Hepatocyte (in vitro differentiated cells): ENCODE measurements around the gene ATG10.

Experiments used
- EZH2 ChIP-seq: fragments of 200-600 bp; sonication (generic); IDR thresholded peaks from 2 replicates; pipeline ENCODE4 v1.6.1; 2016; ENCODE audit warnings: antibody characterized with exemption, mild to moderate bottlenecking, borderline replicate concordance
- EZH2phosphoT487 ChIP-seq: fragments of 200-600 bp; sonication (generic); IDR thresholded peaks from one replicate; pipeline ENCODE4 v1.6.1; 2018; ENCODE audit warnings: antibody characterized with exemption, mild to moderate bottlenecking, low read depth, moderate library complexity; ENCODE audit not compliant: unreplicated experiment, severe bottlenecking
- TF ChIP-seq, protein P1 (sequence below): fragments of 200-600 bp; sonication (generic); IDR thresholded peaks from 2 replicates; pipeline ENCODE4 v1.5.1; 2016; ENCODE audit warnings: antibody characterized with exemption, mild to moderate bottlenecking; ENCODE audit not compliant: poor library complexity

DNA sequence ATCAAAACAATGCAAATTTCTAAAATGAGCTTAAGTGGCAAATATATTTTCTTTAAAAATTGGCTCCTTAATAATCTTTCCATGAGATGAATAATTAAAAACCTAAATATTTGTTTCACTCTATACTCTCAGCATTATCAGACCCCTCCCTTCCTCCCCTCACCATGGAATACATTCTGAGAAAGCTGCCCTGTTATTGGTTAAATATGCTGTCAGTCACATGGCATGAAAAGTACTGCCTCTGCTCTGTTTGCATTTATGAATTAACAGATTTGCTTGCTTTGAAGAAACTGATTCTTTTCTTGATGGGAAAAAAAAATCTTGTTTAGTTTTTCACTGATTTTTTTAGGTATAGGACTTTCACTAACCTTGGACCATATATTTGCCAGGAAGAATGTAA is 323.3 kb downstream of the ATG10 start:
- TF ChIP-seq, protein P1, sequence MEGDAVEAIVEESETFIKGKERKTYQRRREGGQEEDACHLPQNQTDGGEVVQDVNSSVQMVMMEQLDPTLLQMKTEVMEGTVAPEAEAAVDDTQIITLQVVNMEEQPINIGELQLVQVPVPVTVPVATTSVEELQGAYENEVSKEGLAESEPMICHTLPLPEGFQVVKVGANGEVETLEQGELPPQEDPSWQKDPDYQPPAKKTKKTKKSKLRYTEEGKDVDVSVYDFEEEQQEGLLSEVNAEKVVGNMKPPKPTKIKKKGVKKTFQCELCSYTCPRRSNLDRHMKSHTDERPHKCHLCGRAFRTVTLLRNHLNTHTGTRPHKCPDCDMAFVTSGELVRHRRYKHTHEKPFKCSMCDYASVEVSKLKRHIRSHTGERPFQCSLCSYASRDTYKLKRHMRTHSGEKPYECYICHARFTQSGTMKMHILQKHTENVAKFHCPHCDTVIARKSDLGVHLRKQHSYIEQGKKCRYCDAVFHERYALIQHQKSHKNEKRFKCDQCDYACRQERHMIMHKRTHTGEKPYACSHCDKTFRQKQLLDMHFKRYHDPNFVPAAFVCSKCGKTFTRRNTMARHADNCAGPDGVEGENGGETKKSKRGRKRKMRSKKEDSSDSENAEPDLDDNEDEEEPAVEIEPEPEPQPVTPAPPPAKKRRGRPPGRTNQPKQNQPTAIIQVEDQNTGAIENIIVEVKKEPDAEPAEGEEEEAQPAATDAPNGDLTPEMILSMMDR: no peak
- TF ChIP-seq EZH2phosphoT487 (no peak), EZH2 (no peak)
